Measurements from ENCODE around the gene KLF7.

GRCh38 chr2:207129821-207130220 is 35.9 kb downstream of the KLF7 start:
- TF ChIP-seq EZH2 (IDR thresholded peaks at IDR 0.05; ENCODE audit: borderline replicate concordance, low read depth, low read length, severe bottlenecking): no peak
- no peak for TF ChIP-seq CTCF (IDR thresholded peaks at IDR 0.05; ENCODE audit: borderline replicate concordance, extremely low read depth, low read length, poor library complexity, severe bottlenecking)

Data from DND-41 (cell line).